Brain microvascular endothelial cell (primary cell): ENCODE results near the gene RPN2.

Experiments used
- DNase-seq: peaks from one replicate; pipeline ENCODE4 v3.0.0-alpha.2; 2020
- H3K27ac ChIP-seq: fragments of 250-450 bp; sonication (Bioruptor Pico); 2 replicates; pipeline ENCODE4 v1.5.1; 2020; ENCODE audit warnings: mild to moderate bottlenecking, moderate library complexity
- H3K27me3 ChIP-seq: fragments of 250-450 bp; sonication (Bioruptor Pico); replicated peaks from 2 replicates; pipeline ENCODE4 v1.5.1; 2020; ENCODE audit warnings: mild to moderate bottlenecking
- H3K36me3 ChIP-seq: fragments of 250-450 bp; sonication (Bioruptor Pico); replicated peaks from 2 replicates; pipeline ENCODE4 v1.5.1; 2020; ENCODE audit warnings: mild to moderate bottlenecking
- H3K4me3 ChIP-seq: 2 replicates; pipeline ENCODE4 v1.5.1; 2011; ENCODE audit warnings: low read depth, mild to moderate bottlenecking, control low read depth, low read length, moderate library complexity
- in situ Hi-C: cut with HindIII; loops from 2 replicates; pipeline ENCODE4 v1.10.0; 2017; ENCODE audit warnings: low sequenced_read_pairs, low pct_ligation_motif_present
- TF ChIP-seq, protein P1 (sequence below): IDR thresholded peaks from 2 replicates; pipeline ENCODE4 v1.5.1; 2011; ENCODE audit warnings: low read depth, mild to moderate bottlenecking, moderate library complexity, low read length, control low read depth, inconsistent platforms; ENCODE audit errors: missing control alignments

The RPN2 gene

DNA sequence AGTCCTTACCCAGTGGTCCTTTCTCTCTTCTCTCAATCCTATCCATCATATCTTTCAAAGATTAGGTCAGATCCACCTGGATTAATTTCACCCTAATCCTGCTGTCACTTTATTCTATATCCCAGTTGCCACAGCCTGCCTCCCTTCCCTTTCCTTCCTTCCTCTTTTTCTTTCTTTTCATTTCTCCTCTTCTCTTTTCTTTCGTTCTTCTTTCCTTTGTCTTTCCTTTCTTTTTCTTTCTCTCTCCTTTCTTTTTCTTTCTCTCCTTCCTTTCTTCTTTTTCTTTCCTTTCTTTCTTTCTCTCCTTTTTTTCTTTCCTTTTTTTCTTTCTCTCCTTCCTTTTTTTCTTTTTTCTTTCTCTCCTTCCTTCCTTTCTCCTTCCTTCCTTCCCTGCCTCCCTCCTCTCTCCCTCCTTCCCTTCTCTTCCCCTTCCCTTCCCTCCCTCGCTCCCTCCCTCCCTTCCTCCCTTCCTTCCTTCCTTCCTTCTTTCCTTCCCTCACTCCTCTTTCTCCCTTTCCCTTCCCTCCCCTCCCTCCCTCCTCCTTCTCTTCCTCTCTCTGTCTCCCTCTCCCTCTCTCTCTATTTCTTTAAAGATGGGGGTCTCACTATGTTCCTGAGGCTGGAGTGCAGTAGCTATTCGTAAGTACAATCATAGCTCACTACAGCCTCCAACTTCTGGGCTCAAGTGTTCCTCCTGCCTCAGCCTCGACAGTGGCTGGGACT, 15.1 kb upstream of the RPN2 start:
- DNase-seq, result no peak
- in situ Hi-C loops, result no loop called here

DNA sequence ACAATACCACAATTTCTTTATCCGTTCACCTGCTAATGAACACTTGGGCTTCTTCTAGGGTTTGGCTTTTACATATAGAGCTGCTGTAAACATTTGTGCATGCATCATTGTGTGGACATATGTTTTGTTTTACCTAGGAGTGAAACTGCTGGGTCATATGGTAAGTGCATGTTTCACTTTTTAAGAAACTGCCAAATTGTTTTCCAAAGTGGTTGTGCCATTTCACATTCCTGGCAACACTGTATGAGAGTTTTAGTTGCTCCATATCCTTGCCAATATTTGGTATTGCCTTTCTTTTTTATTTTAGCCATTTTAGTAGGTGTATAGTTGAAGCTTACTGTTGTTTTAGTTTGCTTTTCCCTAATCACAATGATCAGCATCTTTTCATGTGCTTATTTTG, 14.1 kb upstream of the RPN2 start:
- no peak overlapping the region for H3K4me3 ChIP-seq
- peaks cover 2% of the 10 kb centered on the region for H3K27me3 ChIP-seq
- no peak overlapping the region for H3K27ac ChIP-seq
- in situ Hi-C loops, result no loop called here
- TF ChIP-seq, protein P1, sequence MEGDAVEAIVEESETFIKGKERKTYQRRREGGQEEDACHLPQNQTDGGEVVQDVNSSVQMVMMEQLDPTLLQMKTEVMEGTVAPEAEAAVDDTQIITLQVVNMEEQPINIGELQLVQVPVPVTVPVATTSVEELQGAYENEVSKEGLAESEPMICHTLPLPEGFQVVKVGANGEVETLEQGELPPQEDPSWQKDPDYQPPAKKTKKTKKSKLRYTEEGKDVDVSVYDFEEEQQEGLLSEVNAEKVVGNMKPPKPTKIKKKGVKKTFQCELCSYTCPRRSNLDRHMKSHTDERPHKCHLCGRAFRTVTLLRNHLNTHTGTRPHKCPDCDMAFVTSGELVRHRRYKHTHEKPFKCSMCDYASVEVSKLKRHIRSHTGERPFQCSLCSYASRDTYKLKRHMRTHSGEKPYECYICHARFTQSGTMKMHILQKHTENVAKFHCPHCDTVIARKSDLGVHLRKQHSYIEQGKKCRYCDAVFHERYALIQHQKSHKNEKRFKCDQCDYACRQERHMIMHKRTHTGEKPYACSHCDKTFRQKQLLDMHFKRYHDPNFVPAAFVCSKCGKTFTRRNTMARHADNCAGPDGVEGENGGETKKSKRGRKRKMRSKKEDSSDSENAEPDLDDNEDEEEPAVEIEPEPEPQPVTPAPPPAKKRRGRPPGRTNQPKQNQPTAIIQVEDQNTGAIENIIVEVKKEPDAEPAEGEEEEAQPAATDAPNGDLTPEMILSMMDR, result no peak
- H3K36me3 ChIP-seq, result no peaks in the 10 kb centered on the region
- no peak for DNase-seq

More for the DNA sequence above, 15.1 kb upstream of the RPN2 start:
- TF ChIP-seq, protein P1, result no peak
- no peaks in the 10 kb centered on the region for H3K36me3 ChIP-seq
- peaks cover 2% of the 10 kb centered on the region for H3K27me3 ChIP-seq
- no peak overlapping the region for H3K27ac ChIP-seq
- no peak overlapping the region for H3K4me3 ChIP-seq

DNA sequence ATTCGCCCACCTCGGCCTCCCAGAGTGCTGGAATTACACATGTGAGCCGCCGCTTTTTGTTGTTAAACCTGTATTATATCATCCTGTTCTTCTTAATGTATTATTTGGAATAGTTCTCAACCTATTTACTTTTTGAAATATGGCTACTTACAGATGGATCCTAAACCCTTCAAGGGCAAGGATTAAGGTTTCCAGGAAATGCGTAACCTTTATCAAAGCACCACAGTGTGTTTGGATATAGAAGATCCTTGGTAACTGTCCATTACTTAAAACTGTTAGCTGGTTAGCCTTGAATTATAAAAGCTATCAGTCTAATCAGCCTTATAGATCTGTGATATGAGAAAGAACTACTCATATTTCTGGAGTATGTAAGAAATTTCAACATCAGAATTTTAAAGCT, 12.3 kb upstream of the RPN2 start:
- Histone ChIP-seq H3K4me3 (no peak overlapping the region), H3K36me3 (no peaks in the 10 kb centered on the region), H3K27ac (no peak overlapping the region), H3K27me3 (peaks cover 2% of the 10 kb centered on the region)
- in situ Hi-C loops, result no loop called here
- TF ChIP-seq, protein P1, result no peak
- no peak for DNase-seq

DNA sequence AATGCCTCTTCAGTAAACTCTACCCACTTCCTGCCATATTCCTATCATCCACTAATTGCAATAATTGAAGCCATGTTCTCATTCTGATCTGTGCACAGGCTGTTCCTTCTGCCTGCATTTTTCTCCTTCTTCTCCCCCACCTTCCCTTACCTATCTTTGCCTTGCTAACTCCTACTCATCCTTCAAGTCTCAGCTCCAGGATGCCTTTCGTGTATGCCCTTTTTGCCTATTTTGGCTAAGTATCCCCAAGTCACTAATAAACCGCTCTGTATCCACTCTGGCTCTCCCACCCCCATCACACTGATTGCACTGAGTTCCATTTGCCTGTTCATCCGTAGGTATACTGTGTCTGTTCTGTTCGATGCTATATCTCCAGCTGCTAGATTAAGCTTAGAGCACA, 6.3 kb upstream of the RPN2 start:
- no peak overlapping the region for H3K27ac ChIP-seq
- in situ Hi-C loops, result no loop called here
- H3K27me3 ChIP-seq, result no peaks in the 10 kb centered on the region
- no peak for DNase-seq
- no peak overlapping the region for H3K4me3 ChIP-seq
- no peaks in the 10 kb centered on the region for H3K36me3 ChIP-seq
- TF ChIP-seq, protein P1, result no peak

DNA sequence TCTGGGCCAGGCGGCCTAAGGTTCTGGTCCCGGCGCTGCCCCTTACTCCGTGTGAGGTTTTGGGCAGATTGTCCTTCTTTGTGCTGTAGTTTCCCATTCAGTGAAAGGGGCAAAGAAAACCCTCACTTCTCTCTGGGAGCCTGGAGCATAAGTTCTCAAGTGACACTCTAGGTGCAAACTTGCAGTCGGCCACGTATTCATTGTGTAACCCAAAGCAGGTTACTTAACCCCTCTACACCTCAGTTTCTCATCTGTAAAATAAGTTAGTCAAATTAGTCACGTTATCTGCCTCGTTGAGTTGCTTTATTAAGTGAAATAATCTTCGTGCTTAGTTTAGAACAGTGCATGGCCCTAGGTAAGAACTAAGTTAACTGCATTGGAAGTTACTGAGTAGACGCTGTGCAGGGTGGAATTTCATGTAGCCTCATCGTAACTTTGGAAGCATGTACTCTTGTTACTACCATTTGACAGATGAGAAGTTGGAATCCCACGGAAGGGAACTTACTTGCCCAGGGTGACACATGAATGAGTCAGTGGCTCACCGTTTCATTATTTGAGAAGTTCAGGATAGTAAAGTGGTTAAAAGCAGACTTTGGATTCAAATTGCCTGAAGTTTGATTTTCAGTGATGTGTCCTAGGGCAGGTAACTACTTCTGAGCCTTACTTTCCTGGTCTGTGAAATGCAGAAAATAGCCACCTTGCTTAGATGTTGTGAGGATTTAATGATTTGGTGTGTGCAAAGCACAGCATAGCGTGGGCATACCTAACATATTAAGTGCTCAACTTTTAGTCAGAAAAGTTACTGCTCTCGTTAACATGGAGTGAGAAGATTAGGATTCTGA, 774 bp downstream of the RPN2 start:
- in situ Hi-C loops, result no loop called here
- peak; percentile 46 for DNase-seq
- H3K36me3 ChIP-seq, result peaks cover 11% of the 10 kb centered on the region
- no peaks in the 10 kb centered on the region for H3K27me3 ChIP-seq
- peak overlapping the region; percentile 100 for H3K27ac ChIP-seq
- TF ChIP-seq, protein P1, result no peak
- peak overlapping the region; percentile 94 for H3K4me3 ChIP-seq
